Amniotic stem cell (primary cell): Measurements from ENCODE around the gene TTC22.

ENCODE experiments used
- DNase-seq: peaks from one replicate; lab custom pipeline; 2025; lab: John Stamatoyannopoulos, UW

The TTC22 gene

DNA sequence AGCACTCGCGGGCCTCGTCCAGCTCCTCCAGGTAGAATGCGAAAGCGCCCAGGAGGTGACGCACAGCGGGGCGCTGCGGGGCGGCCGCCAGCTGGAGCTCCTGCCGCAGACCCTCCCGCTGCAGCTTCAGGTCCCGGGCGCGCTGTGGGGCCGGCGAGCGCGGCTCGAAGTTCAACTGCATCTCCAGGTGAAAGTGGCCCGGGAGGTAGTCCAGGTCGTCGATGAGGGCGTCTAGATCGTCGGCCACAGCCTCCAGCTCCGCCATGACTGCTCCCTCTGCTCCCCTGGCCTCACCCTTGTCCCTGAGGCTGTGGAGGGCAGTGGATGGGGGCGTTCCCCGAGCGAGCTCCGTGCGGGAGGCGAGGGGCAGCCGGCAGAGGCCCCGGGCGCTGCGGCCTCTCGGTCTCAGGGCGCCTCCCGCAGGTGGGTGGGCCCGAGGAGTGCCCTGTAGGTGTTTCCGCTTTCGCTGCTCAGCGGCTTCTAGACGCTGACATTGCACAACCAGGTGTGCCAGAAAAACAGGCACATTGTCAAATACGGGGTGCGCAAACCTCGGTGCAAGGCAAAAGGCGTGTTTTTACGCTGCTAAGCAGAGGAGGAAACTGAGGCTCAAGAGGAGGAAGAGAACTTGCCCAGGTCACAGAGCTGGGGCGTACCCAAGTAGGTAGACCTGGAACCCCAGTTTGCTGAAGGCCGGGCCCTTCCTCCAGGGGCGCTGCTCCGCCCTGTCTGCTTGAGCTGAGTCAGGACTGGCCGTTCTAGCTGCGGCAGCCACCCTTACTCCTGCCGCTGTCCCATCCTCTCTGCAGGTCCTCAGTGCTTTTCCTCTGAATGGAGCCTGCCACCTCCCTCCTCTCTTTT is at the start of gene TTC22:
TTC22 (minus strand) TSS at position 425 of the 861 bp plus-strand sequence; CDS start at position 265, 160 bp downstream.
- no peak for DNase-seq

DNA sequence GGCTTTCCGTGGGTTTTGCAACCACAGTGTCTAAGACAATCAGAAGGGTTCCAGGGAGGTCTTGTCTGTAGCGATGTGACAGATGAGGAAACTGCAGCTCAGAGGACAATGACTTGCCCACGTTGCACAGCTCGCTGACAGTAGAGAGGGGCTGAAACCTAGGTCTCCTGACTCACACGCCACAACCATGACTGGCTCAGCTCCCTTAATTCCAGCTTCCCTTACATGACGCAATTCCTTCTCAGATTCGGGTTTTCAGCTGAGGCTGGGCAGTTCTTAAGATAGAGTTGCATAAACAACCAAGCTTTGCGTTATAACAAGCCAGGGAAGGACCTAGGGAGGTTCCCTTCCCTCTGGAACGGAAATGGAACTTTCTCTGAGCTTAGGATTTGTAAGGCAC is 49.6 kb upstream of the TTC22 start:
- no peak for DNase-seq

DNA sequence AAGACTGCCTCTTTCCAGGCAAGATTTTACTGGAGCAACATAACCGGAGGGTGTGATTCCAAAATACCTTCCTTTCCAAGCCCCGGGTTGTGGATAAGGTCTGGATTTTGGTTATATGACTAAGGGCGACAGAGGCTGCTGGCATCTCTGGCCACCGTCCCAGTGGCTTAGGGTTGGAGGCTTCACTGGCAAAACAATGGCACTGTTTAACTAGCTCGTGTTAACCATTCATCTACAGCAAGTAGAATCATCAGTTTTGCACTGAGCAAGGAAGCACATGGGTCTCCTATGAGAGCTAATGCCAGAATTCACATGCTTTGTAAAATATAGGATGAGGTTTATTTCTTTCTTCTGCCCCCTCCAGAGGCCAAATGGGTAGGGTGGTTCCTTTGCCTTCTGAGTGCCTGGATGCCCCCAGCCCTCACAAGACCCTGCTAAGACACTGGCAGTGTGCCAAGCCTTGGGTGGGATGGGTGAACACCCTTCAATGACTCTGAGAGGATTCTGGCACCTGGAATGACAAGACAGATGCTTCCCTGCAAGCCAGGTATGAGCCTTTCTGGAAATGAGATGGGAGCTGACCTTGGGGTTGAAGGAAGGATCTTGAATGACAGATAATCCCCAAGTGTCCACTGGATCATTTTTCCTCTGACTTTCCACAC is 49.1 kb upstream of the TTC22 start:
- DNase-seq: no peak

DNA sequence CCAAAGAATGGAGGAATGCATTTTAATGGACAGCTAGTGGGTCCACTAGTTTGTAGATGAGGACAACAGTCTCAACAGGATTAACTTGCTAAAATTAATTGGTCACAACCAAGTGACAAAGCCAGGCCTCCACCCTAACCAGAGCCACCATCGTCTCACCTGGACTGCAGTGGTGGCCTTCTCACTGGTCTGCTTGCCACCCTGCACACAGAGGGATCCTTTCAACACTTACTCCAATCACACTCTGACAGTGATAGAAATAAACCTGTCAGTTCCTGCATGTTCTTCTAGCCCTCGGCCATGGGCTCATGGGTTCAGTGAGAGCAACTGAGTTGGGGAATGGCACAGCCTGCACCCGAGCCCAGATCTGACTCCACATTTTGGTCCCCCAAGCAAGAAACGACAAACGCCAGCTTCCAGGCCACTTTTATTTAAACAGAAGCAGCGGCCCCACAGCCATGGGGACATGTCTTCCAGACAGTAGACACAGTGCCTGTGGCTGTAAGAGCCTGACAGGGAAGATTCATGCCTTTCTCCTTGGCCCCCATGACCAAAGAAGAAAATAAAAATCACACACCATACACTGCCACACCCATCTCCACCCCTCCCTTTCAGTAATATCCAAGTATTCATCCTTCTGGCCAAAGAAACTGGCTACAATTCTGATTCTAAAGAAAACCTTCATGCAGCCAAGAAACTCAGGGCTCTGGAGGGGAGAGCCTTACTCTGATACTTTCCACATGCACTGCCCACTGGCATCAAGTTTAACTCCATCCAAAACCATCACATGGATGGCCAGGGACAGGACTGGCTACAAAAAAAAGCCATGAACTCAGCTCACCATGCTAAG is 48.3 kb upstream of the TTC22 start:
- no peak for DNase-seq

DNA sequence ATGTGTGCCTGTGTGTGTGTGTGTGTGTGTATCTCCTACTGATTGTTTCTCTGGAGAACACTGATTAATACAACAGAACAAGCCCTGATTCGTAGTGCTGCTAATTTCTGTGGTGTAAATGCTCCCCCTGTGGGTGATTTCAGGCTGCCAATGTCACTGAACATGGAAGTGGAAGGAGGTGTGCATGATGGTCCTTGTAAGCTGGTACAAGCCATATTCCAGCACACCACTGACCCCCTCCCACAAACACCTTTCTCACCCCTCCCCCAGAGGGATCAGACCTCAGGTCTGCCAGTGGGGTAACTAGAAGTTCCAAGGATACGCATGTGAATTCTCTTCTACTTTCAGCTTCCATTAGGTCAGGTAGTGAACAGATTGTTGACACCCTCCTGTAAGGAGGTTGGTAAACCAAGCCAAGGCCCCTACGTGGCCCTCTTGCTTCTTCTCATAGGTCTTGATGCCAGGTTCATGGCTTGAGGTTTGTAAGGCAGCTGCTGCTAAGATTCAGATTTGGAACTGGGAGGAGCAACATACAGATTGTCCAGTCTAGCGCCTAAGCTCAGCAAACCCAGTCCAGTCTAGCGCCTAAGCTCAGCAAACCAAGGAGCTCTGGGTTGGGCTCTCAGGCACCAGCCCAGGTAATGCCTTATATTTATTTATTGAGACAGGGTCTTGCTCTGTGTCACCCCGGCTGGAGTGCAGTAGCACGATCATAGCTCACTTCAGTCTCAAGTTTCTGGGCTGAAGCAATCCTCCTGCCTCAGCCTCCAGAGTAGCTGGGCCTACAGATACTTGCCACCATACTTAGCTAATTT is 47.2 kb upstream of the TTC22 start:
- no peak for DNase-seq

DNA sequence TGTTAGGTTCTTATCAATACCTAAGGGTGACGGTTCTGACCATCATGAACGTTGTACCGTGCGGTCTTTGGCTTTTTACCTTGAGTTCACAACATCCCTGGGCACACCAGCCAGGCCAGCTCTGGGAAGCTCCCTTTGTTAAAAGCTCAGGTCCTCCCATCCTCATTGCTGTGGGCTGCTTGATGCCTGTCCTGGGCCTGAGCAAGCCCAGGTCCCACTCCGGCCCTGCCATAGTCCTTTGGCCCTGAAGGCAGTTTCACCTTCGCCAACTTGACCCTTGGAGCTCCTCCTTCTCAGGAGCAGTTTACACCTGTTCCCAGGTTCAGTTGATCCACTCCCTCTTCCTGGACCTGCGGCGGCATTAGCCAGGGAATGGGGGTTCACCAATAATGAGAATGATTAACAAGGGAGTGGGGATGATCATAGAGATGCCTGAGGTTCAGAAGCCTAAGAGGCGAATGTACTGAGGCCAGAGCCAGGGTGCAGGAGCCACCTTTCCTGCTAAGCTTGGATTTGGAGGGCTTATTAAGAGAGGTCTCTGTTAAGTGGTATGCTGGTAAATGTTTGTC is 45.7 kb upstream of the TTC22 start:
- DNase-seq: no peak

DNA sequence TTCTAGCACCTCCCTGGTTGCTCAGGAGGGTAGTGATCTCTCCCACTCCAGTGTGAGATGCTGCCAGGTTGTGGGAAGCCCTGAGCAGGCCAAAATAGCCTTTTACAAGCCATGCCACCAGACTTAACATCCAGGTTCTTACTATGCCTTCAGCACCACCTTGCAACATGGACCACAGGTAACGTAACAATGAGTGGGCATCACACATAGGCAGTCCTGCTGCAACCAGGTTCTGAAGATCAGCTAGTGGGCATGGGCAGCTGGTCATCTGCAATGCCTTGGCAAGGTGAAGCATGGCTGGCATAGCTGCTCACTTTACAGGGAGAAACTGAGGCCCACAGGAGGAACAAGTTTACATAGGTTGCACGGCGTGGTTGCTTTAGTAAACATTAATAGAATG is 45.2 kb upstream of the TTC22 start:
- DNase-seq: no peak

DNA sequence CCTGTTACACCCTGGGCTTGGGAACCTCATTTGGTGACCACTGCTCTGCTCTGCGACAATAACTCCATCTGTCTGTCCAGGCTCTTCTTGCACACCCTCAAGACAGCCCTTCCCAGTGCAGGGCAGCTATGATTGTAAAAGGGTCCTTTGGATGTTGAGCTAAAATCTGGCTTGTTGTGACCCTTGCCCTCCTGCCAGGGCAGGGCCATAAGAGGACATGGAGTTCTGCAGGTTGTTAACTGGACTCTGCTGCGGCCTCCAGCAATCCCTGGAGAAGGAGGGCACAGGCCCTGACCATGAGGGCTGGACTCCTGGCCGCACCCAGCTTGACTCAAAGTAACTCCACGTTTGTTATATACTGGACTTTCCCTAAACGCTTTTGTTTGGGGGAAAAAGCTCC is 44.6 kb upstream of the TTC22 start:
- no peak for DNase-seq

DNA sequence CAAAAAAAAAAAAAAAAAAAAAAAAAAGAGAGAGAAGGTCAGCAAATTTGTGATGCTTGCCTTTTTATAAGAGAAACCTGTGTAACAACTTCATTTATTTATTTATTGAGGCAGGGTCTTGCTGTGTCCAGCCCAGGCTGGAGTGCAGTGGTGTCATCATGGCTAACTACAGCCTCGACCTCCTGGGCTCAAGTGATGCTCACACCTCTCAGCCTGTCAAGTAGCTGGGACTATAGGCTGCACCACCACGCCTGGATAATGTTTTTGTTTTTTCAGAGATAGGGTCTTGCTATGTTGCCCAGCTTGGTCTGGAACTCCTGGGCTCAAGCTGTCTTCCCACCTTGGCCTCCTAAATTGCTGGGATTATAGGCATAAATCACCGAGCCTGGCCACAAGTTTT is 43.4 kb upstream of the TTC22 start:
- no peak for DNase-seq

DNA sequence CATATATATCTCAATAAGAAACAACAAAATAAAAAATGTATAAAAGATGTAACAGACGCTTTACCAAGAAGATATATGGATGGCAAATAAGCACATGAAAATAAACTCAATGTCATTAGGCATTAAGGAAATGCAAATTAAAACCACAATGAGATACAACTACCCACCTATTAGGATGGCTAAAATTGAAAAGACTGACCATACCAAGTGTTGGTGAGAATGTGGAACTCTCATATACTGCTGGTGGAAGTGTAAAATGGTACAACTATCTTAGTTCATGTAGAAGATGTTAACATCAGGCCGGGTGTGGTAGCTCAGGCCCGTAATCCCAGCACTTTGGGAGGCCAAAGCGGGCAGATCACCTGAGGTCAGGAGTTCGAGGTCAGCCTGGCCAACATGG is 42.3 kb upstream of the TTC22 start:
- DNase-seq: no peak

DNA sequence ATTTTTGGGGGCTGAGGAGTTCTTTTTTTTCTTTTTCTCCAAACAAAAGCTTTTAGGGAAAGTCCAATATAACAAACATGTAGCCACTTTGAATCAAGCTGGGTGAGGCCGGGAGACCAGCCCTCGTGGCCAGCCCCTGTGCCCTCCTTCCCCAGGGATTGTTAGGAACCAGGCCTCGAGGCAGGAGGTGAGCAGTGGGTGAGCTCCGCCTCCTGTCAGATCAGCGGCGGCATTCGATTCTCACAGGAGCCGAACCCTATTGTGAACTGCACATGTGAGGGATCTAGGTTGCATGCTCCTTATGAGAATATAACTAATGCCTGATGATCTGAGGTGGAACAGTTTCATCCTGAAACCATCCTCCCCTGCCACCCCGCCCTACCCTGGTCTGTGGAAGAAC is 41.8 kb upstream of the TTC22 start:
- no peak for DNase-seq

DNA sequence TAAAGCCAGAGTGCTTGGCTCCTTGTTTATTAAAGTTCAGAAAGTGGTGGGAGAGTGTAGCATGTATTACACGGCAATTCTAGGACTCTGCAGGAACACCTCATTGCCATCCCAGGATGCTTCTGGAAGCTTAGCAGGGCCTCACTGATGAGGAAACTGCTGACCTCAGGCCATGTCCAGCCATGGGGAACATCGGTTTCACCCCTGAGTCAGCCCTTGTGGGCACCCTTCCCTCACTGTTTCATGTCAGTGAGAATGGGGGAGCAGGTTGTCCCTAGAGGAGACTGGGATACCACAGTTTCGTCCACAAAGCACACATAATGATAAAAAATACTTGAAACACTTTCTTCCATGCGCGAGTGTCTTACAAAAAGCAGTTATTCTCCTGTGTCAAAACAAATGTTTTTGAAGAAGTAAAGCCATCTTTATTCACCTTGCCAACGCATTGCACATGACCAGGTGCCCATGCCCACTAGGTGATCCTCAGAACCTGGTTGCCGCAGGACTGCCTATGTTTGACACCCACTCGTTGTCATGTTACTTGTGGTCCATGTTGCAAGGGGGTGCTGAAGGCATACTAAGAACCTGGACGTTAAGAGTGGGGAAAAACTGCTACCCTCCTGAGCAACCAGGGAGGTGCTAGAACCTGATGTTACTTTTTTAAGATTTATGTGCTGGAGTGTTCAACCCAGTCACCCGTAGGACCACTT is 41.2 kb upstream of the TTC22 start:
- DNase-seq: no peak

DNA sequence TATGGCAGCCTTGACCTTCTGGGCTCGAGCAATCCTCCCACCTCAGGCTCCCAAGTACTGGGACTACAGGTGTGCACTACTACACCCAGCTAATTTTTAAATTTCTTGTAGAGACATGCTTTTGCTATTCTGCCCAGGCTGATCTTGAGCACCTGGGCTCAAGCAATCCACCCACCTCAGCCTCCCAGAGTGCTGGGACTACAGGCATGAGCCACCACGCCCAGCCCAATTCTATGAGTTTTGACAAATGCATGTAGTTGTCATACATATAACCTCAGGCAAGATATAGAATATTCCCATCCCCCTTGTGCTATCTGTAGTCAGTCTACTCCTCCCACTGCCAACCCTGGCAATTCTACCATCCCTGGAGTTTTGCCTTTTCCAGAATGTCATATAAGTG is 38.7 kb upstream of the TTC22 start:
- no peak for DNase-seq

DNA sequence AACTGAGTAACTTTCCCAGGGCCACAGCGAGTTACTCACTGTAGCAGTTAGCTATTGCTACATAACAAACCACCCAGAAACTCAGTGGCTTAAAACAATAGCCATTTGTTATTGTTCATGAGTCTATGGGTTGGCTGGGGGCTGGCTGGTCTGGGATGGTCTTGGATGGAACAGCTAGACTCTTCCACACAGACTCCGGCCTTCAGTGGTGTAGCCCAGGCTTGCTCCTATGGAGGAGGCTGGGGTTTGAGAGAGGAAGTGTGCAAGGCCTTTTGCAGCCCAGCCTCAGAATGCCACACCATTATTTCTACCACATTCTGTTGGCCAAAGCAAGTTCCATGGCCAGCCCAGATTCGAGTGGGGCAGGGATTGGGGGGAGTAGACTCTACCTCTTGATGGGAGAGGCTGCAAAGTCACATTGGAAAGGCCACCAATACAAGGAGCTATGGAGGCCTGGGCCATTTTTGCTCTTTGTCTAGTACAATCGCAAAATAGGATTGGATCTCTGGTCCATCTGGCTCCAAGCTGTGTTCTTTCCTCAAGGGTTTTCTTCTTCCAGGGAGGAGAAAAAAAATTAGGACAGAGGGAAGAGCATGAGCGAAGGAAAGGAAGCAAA is 37.5 kb upstream of the TTC22 start:
- no peak for DNase-seq

DNA sequence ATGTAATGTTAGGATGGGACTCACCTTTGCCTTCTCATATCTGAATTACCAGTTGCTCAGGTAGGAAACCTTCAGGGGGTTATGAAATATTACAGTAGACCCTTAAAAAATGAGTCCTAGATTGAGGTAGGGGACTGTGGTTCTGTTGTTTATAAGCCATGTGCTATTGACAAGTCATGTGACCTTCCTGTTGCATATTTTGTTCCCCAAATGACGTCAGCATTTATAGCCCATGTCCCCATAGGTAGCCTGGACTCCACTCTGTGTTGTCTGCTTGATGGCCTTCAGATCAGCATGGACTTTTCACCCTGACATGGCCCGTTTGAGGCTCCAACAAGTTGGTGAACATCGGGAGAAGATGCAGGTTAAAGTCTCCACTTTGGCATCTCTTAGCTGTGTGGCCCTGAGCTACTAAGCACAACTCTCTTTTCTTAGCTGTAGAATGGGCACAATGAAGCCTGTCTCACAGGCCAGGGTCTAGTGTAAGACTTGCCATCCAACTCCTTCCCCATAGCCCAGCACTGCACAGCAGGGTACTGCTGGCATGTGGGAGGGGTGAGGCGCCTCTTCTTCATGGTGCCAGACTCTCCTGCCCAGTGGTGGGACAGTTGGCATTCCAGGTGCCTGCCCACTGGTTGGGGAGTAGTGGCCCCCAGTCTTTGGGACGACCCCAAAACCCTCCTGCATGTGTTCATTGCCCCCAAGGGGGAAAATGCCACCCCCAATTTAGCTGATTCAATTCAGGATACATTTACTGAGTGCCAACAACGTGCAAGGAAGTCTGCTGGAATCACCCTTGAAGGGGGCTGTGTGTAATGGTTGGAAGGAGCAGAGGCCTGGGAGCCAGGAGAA is 36.1 kb upstream of the TTC22 start:
- DNase-seq: no peak

DNA sequence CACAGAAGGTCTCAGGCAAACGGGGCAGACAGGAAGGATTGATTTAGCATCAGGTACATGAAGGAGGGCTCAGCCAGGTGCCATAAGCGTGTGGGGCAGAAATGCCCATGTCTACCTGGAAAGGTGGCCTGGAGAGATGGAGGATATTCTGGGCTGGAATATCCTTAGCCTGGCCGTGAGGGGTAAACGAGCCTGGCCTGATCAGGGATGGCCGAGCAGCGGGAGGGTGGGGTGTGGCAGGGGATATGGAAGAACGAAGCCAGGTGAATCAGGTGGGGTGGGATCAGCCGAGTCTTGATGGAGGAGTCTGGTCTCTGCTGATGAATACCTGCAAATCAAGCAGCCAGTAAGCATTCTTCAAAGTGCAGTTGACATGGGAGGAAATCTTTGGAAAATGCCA is 35.5 kb upstream of the TTC22 start:
- no peak for DNase-seq

DNA sequence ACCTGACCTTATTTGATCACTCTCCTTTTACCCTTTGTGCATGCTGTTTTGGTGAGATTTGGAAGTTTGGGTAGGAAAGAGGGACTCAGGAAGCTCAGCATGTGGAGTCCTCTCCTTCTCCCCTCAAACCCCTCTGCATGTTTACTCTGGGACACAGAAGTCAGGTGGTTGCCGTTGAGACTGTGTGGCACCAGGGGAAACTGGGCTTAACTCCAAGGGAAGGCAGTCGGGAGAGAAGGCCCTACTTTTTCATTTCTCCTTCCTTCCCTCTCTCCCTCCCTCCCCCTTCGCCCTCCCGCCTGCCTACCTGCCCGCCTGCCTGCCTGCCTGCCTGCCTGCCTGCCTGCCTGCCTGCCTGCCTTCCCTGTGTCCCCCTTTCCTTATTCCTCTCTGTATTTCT is 34.8 kb upstream of the TTC22 start:
- DNase-seq: no peak

DNA sequence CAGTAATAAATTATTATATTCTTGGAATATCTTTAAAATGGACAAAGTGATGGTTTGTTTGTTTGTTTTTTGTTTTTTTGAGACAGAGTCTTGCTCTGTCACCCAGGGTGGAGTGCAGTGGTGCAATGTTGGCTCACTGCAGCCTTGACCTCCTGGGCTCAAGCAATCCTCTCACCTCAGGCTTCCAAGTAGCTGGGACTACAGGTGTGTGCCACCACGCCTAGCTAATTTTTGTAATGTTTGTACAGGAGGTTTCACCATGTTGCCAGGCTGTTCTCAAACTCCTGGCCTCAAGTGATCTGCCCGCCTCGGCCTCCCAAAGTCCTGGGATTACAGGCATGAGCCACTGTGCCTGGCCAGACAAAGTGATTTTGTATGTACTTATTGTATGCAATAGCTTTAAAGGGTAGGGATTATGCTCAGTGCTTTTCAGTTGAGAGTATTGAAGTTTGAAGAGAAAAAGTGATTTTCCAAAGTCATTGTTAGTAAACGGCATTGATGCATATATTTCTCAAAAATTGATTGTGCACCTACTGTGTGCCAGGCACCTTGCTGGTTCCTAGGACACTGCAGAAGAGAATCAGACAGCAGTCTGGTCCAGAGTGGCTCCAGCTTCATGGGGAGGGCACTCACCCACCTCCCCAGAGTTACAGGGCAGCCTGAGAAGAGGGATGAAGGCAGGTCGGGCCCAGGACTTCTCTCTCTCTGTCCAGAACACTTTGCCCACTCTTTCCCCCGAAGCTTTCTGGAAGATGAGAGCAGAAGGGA is 34.2 kb upstream of the TTC22 start:
- DNase-seq: no peak
